ENCODE measurements around the gene APOBEC3G.
"Not testable (repeated sequence)": the region's sequence is repeated elsewhere in the genome, so short reads cannot be mapped to it uniquely, and the experiment has no call there.

The APOBEC3G gene

DNA sequence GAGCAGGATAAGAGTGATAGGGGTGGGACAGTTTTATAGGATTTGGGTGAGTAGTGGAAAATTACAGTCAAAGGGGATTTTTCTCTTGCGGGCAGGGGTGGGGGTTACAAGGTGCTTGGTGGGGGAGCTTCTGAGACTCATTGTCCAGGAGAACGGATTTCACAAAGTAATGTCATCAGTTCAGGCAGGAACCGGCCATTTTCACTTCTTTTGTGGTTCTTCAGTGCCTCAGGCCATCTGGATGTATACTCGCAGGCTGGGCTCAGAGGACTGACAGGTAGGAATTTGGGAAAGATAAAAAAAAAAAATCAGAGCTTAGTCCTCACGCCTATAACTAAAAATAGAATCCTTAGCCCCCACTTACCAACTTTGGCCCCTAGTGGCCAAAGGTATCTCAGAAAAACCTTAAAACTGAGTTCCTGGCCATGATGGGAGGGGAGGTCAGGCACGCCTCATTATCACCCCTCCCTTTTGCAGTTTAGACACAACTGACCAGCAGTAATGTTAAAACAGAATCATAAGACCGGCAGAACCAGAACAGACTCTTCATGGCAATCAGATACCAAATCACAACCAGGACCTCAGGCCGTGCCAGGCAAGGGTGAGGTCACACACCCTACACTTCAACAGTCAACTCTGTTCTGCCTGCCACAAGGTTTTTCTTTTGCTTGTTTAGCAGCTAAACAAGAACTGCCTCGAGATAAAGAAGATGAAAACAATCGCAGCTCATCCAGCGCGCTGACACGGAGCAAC lies 8.9 kb upstream of the APOBEC3G start:
- DNase-seq = no peak

DNA sequence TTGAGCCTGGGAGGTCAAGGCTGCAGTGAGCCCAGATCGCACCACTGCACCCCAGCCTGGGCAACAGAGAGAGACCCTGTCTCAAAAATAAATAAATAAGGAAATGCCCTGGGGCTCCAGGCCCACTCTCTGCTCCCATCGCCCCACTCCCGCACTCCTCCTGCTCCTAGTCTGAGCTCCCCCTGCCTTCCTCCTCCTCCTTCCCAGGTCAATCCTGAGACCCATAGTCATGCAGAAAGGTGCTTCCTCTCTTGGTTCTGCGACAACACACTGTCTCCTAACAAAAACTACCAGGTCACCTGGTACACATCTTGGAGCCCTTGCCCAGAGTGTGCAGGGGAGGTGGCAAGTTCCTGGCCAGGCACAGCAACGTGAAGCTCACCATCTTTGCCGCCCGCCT lies 6.9 kb upstream of the APOBEC3G start:
- no peak for DNase-seq

DNA sequence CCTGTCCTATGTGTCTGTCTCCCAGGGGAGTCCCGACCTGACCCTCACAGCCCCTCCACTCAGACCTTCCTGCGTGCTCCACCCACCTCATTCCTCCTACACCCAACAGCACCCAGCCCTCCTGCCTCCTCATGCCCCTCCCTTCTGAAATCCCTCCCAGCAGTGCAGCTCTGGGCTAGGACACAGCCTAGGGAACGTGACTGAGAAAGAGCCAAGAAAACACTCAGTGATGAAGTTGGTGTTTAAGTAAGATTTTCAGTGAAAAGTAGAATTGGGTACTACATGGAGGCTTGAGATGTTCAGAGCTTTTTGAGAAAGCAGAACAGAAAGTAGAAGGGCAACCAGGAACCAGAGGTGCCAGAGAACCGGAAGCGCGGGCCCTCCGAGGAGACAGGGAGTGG lies 4.5 kb upstream of the APOBEC3G start:
- DNase-seq = not testable (repeated sequence)

DNA sequence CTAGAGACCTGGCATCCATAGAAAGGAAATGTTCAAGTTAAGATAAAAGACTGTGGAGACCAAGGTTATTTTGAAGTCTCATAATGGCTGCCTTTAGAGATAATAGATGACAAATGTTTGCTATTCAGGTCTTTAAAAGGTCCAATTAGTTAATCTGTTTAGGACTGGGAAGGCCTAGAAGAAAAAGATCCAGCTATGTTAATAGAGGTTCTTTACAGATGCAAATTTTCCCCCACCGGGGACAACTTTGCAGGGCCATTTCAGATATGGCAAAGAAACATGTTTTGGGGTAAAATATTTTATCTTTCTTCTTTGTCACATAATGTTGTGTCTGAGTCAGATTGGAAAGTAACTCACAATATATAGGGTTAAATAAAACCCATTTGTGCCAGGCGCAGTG lies 3.1 kb upstream of the APOBEC3G start:
- DNase-seq = no peak

DNA sequence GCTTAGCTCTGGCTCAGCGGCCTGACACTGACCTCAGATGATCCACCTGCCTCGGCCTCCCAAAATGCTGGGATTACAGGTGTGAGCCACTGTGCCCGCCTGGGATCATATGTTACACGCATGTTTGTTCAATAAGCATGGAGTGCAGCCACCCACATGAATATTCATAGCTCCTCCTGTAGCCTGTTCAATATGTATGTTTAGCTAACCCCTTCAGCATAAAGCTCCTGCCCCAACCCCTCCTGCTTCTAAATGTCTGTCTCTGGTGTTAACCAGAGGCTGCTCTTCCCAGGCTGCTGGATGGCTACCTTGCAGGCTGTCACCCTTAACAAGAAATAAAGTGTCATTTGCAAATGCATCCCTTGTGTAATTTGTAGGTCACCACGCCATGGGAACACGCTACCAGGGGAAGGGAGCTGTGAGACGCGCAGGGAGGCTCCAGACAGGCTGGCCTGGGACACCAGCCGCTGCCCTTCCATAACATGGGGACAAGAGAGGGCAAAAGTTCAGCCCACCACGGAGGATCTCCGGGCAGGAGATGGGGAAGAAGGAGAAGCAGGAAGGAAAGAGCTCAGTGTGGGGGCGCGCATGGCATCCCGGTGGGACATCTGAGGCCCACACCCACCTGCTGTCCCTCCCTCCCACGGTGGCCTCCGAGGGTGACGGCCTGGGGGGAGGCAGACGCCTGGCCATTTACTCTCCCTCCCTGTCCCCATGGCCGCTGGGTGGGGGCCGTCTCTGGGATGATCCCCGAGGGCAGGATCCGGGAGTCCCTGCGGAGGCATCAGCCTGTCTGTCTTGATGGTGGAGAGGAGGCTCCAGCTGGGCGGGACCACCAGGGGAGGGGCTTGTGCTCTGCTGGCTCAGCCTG lies 685 bp upstream of the APOBEC3G start:
- DNase-seq = not testable (repeated sequence)

DNA sequence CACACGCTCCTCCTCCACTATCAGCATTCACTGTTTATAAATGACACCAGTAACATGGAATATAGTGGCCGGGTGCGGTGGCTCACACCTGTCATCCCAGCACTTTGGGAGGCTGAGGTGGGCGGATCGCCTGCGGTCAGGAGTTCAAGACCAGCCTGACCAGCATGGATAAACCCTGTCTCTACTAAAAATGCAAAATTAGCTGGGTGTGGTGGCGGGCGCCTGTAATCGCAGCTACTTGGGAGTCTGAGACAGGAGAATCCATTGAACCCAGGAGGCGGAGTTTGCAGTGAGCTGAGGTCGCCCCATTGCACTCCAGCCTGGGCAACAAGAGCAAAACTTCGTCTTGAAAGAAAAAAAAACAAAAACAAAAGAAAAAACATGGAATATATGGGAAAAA lies 837 bp downstream of the APOBEC3G start:
- not testable (repeated sequence) for DNase-seq

DNA sequence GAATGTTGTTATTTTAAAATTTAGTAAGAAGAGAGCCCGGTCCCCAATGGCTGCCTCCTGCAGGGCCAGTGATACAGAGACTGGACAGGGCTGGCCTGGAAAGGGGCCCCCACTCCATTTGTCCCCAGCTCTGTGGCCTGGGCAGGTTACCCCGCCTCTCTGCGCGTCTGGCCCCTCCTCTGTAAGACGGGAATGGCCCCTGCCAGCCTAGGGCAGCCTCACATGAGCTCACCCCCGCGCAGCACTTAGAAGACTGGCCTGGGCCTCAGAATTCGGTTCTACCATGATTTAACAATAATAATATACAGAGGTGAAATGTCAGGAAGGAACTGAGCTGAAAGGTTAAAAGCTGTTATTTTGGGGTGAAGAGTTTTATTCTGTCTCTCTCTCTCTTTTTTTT lies 1.3 kb downstream of the APOBEC3G start:
- no peak for DNase-seq

DNA sequence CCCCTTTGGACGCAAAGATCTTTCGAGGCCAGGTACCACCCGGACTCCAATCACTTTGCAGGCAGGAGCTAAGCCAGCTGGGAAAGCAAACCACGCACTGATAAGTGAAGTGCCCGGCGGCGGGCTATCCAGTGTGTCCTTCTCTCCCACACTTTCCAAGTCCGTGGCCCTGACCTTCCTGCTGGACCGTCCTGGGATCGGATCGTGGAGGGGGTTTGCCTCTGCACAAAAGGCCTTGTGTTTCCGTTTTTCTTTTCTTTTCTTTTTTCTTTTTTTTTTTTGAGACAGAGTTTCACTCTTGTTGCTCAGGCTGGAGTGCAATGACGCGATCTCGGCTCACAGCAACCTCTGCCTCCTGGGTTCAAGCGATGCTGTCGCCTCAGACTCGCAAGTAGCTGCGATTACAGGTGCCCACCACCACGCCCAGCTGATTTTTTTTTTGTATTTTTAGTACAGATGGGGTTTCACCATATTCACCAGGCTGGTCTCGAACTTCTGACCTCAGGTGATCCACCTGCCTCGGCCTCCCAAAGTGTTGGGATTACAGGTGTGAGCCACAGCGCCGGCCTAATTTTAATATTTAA lies 2.1 kb downstream of the APOBEC3G start:
- DNase-seq = not testable (repeated sequence)

DNA sequence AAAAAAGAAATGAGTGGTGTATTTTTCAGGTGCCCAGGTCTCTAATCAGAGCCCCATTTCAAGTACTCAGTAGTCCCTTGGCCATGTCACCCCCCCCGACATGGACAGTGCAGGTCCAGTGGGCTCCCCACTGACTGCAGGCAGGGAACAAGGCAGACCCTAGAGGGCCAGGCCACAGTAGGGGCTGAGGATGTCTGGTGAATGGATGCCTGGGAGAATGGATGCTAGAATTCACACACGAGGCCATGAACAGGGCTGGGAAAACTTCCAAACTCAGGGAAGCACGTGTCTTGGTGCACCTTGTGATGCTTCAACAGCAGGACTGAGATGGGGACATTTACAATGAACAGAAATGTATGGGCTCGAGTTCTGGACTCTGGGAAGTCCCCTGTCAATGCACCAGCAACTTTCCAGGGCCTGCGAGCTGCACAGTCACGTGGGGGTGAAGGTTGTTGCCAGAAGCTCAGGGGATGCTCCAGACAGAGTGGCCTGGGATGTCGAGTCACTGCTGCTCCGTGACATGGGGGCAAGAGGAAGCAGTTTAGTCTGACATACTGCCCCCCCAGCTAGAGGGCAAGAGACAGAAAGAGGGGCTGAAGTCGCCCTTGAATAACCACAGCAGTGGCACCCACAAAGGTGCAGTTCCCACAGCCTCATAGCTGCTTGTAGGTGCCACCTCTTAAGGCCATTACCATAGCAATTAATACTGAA lies 3.1 kb downstream of the APOBEC3G start:
- no peak for DNase-seq

DNA sequence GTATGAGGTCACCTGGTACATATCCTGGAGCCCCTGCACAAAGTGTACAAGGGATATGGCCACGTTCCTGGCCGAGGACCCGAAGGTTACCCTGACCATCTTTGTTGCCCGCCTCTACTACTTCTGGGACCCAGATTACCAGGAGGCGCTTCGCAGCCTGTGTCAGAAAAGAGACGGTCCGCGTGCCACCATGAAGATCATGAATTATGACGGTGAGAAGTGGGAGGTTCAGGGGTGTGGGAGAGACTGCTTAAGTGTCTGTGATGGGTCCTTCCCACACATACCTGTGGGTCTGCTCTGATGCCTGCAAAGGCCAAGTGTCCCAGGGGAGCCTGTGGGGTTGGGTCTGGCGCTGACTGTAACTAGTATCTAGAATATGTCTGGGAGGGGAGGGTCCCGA lies 3.9 kb downstream of the APOBEC3G start:
- no peak for DNase-seq

DNA sequence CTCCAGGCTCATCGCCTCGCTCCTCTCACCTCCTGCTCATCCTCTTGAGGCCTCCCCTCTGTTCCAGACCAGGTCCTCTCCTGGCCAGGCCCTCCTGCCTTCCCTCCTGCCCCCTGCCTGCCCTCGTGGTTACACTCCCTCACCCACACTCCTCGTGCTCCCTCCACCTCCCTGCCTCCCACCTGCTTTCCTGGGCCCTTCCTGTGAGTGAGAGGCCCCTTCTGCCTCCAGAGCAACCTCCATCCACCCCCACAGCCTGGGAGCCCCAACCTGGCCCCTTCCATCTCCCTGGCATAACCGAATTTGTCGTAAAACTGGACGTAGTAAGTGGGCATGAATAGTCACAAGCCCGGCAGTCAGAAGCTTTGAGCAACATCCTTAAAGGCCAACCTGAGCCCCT lies 4.5 kb downstream of the APOBEC3G start:
- DNase-seq = no peak

DNA sequence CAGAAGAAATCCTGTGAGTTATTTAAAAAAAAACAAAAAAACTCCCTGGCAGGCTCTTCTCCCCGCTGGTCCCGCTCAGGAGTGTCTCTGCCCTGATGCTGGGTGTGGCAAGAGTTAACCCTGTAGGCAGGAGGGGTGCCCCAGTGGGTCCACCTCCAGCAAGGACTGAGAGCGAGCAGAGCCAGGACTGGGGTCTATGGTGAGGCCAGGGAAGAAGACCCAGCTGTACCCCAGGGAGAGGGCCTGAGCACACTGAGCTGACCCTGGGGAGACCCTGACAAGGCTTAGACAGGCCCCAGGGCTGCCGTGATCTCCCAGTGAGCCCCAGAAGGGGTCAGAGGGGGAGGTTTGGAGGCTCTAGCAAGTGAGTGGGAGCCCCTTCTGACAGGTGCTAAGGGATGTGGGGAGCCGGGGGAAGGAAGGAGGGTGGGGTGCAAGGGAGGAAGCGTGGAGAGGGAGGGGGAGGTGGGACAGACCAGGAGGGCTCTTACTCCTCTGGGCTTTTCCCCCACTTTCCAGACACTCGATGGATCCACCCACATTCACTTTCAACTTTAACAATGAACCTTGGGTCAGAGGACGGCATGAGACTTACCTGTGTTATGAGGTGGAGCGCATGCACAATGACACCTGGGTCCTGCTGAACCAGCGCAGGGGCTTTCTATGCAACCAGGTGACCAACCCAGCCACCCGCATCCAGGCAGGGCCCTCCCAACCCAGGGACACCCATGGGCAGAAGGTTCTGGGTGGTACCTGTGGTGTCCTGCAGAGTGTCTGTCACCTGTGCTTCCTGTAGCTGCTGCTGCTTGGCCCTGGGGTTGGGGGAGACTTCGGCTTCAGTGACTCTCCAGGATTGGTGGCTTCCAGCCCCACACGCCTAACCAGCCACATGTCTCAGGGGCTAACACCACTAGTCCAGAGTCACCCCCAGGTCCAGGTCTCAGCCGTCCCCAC lies 6.4 kb downstream of the APOBEC3G start:
- no peak for DNase-seq

DNA sequence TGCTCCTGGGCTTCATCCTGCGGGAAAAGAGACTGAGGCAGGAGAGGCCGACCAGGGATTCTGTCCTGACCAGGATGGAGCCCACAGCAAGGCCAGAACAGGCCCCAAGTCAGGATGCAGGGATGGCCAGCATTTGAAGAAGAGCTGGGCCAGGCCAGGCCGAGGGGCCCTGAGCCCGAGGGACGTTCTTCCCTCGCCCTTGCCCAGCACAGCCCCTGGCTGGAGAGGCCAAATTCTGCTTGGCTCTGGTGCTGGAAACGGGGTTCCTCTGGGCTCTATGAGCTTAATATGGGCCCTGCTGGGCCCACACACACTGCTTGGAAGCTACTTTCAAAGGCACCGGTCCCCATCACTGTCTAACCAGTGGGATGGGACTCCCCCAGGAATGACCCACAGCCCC lies 7.6 kb downstream of the APOBEC3G start:
- DNase-seq = no peak

DNA sequence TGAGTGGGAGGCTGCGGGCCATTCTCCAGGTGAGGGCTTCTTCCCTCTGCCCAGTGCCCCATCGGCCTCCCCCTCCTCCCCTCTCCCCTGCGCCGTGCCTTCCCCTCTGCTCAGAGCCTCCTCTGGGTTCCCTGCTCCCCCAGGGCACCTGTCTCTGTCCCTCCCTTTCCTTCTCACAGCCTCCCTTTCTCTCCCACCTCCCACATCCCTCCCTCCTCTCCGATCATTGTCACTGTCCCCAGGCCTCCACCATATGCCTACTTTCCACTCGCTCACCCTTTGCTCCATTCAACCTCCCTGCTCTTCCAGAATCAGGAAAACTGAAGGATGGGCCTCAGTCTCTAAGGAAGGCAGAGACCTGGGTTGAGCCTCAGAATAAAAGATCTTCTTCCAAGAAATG lies 10.0 kb downstream of the APOBEC3G start:
- no peak for DNase-seq

DNA sequence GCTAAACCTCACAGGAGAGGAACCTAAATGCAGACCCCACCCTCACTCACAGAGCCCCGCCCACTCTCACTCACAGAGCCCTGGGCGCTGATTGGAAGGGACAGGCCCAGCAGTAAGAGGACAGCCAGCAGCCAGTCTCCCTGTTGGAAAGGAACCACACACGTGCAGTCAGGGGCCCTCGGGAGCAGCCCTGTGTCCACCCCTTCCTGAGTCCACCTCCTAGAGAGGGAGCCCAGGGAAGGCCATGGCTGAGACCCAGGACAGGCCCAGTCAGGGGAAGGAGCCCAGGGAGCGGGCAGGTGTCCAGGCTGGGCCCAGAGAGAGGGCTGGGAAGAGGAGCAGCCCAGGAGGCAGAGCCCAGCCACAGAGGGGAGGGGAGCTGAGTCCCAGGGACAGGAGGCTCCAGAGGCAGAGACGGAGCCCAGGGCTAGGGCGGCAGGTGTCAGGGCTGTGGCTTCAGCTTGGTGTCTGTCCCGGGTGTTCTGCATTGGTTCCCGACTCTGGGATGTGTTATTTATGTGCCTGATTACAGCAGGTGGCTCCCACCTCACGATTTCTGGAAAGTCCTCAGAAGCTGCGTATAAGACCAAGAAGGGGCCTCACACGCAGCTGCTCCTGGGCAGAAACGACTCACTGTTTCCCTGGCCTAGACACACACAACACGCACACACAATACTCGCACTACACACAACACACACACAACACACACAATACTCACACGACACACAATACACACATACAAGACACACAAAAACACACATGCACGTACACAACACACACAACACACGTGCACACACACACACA lies 11.0 kb downstream of the APOBEC3G start:
- DNase-seq = no peak

DNA sequence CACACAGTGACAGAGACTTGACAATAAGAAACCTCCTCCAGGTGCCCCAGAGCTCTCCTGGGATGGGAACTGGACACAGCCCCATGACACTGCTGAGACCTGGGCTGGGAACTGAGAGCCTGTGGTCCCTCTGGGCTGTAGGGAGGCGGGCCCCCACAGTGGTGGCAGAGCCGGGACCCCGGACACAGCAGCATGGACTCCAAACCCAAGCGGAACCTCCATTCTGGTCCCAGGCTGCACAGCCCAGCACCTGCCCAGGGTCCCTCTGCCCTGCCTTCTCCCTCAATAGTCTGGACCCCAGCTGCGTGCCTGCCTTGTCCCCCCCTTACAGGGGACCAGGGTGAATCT lies 11.6 kb downstream of the APOBEC3G start:
- DNase-seq = no peak

DNA sequence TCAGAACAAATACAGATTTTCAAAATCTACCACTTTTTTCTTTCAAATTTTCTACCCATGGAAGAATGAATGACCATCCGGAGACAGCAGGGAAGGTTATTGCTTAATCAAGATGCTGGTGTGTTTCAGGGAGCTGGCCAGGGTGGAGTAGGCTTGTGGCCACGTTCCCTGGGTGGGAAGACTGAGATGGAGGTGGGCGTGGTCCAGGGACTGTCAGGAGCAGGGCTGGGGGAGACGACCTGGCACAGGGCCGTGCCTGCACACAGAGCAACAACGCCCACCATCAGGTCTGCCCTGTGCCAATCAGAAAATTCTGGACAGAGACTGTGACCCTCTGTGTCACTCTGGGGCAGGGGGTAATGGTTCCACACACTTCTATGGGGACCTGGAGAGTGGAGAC lies 12.9 kb downstream of the APOBEC3G start:
- DNase-seq = no peak

DNA sequence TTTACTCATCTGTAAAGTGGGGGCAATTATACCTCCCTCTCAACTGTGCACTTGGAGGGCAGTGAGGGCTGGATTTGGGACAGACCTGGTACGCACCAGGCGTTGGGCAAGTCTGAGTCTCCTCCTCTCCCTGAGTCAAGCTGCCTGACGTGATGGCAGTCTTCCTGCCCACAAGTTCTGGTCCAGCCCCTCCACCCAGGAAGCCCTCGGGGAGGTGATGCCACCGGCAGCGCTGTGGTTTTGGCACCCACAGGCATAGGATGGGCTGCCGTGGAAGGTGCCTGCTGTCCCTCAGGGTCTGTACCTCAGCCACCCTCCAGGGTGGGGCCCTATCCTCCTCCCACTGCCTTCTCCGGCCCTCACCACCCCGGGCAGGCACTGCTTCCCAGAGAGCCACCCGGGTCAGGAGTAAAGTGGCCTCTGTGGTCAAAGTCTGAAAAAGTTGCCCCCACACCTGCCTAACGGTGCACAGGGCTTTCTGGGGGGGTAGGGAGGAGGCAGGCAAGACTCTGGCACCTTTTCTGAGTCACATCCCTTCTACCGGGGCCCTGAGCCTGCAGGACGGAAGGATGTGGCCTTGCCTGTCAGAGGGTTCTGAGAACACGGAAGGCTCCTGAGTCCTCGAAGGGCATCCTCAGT lies 13.5 kb downstream of the APOBEC3G start:
- no peak for DNase-seq

DNA sequence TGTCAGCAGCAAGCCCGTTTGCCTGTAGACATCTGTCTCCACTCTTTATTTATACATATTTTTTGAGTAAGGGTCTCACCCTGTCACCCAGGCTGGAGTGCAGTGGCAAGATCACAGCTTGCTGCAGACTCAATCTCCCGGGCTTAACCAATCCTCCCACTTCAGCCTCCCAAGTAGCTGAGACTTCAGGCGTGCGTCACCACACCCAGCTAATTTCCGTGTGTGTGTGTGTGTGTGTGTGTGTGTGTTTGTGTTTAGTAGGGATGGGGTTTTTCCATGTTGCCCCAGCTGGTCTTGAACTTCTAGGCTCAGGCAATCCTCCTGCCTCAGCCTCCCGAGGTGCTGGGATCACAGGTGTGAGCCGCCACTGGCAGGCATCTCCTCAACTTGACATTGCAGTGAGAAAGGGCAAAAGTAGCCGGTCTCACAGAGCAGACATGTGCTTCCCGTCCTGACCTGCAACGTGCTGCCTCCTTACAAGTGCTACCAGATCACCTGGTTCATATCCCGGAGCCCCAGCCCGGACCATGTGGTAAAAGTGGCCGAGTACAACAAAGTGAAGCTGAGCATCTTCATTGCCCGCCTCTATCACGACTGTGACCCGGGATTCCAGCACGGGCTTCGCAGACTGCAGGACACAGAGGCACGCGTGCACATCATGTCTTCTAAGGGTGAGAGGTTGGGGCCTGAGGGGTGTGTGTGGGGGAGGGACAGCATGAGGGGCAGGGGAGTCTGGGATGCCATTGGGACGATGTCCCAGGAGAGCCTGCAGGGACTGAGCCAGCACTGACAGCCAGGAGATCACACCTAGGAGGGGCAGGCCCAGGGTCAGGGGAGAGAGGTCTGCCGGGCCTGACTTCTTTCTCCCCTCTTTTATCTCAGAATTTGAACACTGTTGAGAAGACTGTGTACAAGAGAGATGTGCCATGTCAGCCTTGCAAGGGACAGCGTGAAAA lies 14.3 kb downstream of the APOBEC3G start:
- no peak for DNase-seq

All from COR-L47 (cell line).